Gastroesophageal sphincter (tissue), 4 donors: ENCODE measurements around the gene TESK2. TPM values are rescaled to one million over a fixed set of nuclear protein-coding genes. Genes with fewer than 3 reads are reported as not detected.

Experiments used
- ATAC-seq: fragments of 150-250 bp; one replicate; pipeline ENCODE4 v1.9.1; 2016; ENCODE audit warnings: mild to moderate bottlenecking, moderate library complexity
- H3K27ac ChIP-seq, 4 donors: fragments of 200-600 bp; sonication (generic) in 3 of 4; 1 replicate in 3 of 4; 2 replicates in 1 of 4; pipeline ENCODE4 v1.5.1; 2016 to 2019
- H3K27me3 ChIP-seq: fragments of 200-600 bp; sonication (generic); one replicate; pipeline ENCODE4 v1.5.1; 2019
- H3K36me3 ChIP-seq, 2 donors: fragments of 200-600 bp; sonication (generic); one replicate each; pipeline ENCODE4 v1.5.1; 2019; ENCODE audit warnings: control low read depth in 1 of 2
- H3K4me1 ChIP-seq, 3 donors: fragments of 200-600 bp; sonication (generic); 1 replicate in 2 of 3; 2 replicates in 1 of 3; pipeline ENCODE4 v1.5.1; 2016 to 2019; ENCODE audit warnings: control low read depth in 2 of 3
- H3K4me3 ChIP-seq, 2 donors: fragments of 200-600 bp; sonication (generic); one replicate each; pipeline ENCODE4 v1.5.1; 2019; ENCODE audit warnings: mild to moderate bottlenecking in 1 of 2, moderate library complexity in 1 of 2
- H3K9me3 ChIP-seq, 3 donors: fragments of 200-600 bp; sonication (generic); one replicate each; pipeline ENCODE4 v1.5.1; 2017 to 2019; ENCODE audit warnings: control low read depth in 2 of 3
- EP300 ChIP-seq: sonication (generic); formaldehyde crosslinking; IDR thresholded peaks from one replicate; pipeline ENCODE4 v1.6.1; 2017; ENCODE audit warnings: antibody characterized with exemption, mild to moderate bottlenecking
- POLR2A ChIP-seq, 2 donors: fragments of 450-650 bp; IDR thresholded peaks; one replicate each; pipeline ENCODE4 v1.6.1; 2017; ENCODE audit warnings: antibody characterized with exemption in 2 of 2, mild to moderate bottlenecking in 2 of 2, moderate library complexity in 1 of 2
- POLR2AphosphoS5 ChIP-seq: sonication (generic); formaldehyde crosslinking; IDR thresholded peaks from one replicate; pipeline ENCODE4 v1.6.1; 2017; ENCODE audit warnings: antibody characterized with exemption
- WGBS, 2 donors: methylation state at CpG; one replicate each; pipeline ENCODE4 v1.1.5; 2018; ENCODE audit warnings: low coverage in 1 of 2; 5-methylcytosine and 5-hydroxymethylcytosine counted together
- total RNA-seq, 4 donors: library from RNA; depleted of rRNA; stranded (reverse); fragments of >200 nt; gene quantifications; one replicate each; pipeline ENCODE4 v1.1.0, GENCODE V29; 2016
- TF ChIP-seq, protein P1 (sequence below), 4 experiments: fragments of 200-600 bp in 2 of 4; fragments of 450-650 bp in 2 of 4; sonication (generic) in 1 of 4; IDR thresholded peaks; one replicate each; pipeline ENCODE4 v1.5.1; 2017 to 2019; ENCODE audit warnings: antibody characterized with exemption in 4 of 4, mild to moderate bottlenecking in 2 of 4, moderate library complexity in 2 of 4

TESK2 gene
- total RNA-seq, 4 donors from 2014 or later: 3.9 to 8.6 (median 4.8) TPM

DNA sequence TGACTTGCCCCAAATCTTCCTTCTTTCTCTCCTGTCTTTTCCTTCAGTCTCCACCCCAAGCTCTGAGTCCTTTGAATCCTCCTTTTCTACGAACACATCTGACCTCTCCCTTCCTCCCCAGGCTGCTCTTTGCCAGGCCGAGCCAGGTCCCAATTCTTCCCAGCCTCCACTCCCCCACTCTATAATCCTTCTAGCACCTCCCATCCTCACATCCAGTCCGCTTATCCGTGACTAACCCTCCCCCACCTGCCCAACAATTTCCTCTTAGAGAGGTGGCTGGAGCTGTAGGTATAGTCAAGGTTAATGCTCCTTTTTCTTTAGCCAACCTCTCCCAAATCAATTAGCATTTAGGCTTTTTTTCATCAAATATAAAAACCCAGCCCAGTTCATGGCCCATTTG, 173.8 kb downstream of the TESK2 start:
- no peaks in the 10 kb centered on the region for H3K4me1 ChIP-seq
- 35 to 53% methylated on average over 4 of the region's 4 CpGs for WGBS, 2 donors
- no peak for ATAC-seq

DNA sequence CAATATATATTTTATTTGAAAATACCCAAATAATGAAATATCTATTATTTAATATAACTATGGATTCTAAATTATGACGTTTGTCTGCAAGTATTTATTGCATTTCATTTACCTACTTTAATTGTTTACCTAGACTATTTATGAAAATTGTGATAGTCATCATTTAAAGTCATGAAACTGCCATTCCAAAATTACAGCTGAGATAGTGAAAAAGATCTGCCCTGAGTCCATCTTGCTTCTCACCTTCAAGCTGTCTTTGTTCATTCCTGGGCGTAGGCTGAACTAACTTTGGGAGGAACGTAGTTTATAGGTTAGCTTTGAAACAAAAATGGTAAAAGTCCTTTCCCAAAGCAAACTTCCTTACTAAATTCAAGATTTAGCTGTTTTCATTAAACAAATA, 176.7 kb downstream of the TESK2 start:
- no peak for TF ChIP-seq POLR2A (IDR thresholded peaks at IDR 0.05)
- no peak for TF ChIP-seq EP300
- TF ChIP-seq, protein P1, sequence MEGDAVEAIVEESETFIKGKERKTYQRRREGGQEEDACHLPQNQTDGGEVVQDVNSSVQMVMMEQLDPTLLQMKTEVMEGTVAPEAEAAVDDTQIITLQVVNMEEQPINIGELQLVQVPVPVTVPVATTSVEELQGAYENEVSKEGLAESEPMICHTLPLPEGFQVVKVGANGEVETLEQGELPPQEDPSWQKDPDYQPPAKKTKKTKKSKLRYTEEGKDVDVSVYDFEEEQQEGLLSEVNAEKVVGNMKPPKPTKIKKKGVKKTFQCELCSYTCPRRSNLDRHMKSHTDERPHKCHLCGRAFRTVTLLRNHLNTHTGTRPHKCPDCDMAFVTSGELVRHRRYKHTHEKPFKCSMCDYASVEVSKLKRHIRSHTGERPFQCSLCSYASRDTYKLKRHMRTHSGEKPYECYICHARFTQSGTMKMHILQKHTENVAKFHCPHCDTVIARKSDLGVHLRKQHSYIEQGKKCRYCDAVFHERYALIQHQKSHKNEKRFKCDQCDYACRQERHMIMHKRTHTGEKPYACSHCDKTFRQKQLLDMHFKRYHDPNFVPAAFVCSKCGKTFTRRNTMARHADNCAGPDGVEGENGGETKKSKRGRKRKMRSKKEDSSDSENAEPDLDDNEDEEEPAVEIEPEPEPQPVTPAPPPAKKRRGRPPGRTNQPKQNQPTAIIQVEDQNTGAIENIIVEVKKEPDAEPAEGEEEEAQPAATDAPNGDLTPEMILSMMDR (IDR thresholded peaks at IDR 0.05): no peak
- TF ChIP-seq POLR2AphosphoS5: no peak
- Histone ChIP-seq H3K27ac (no peak overlapping the region), H3K27me3 (no peaks in the 10 kb centered on the region), H3K4me3 (no peak overlapping the region), H3K4me1 (no peaks in the 10 kb centered on the region), H3K36me3 (no peaks in the 10 kb centered on the region), H3K9me3 (no peaks in the 10 kb centered on the region)
- 82 to 87% methylated on average over 3 of the region's 3 CpGs for WGBS, 2 donors
- ATAC-seq: no peak

More for the DNA sequence above, 173.8 kb downstream of the TESK2 start:
- Histone ChIP-seq H3K9me3 (no peaks in the 10 kb centered on the region), H3K27me3 (no peaks in the 10 kb centered on the region), H3K4me3 (no peak overlapping the region), H3K27ac (no peak overlapping the region), H3K36me3 (no peaks in the 10 kb centered on the region)
- TF ChIP-seq, protein P1 (IDR thresholded peaks at IDR 0.05): no peak
- TF ChIP-seq POLR2AphosphoS5 (no peak), POLR2A (IDR thresholded peaks at IDR 0.05) (no peak)

DNA sequence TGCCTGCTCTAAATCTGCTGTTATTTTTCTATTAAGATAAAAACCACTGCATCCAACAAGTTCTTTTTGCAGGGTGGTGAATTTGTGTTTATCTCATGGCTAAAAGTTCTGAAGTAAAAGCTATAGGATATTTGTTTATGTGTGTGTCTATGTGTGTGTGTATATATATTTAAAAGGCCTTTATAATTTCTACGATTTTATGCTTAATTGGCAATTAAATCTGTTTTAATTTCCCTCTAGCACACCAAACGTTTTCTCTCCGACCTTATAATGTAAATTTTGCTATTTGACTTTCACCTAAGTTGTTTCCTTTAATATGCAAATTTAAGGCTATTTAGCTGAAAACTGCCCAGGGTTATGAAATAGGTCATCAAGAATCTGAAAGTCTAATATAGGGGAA, 184.1 kb downstream of the TESK2 start:
- Histone ChIP-seq H3K9me3 (no peaks in the 10 kb centered on the region), H3K27me3 (no peaks in the 10 kb centered on the region), H3K27ac (no peak overlapping the region), H3K36me3 (no peaks in the 10 kb centered on the region), H3K4me1 (peaks cover 0 to 19% (median 6%) of the 10 kb centered on the region in 3 donors), H3K4me3 (no peak overlapping the region)
- TF ChIP-seq POLR2A (IDR thresholded peaks at IDR 0.05) (no peak), EP300 (no peak), POLR2AphosphoS5 (no peak)
- TF ChIP-seq, protein P1 (IDR thresholded peaks at IDR 0.05): no peak
- 73 to 76% methylated on average over 3 of the region's 3 CpGs for WGBS, 2 donors
- no peak for ATAC-seq

DNA sequence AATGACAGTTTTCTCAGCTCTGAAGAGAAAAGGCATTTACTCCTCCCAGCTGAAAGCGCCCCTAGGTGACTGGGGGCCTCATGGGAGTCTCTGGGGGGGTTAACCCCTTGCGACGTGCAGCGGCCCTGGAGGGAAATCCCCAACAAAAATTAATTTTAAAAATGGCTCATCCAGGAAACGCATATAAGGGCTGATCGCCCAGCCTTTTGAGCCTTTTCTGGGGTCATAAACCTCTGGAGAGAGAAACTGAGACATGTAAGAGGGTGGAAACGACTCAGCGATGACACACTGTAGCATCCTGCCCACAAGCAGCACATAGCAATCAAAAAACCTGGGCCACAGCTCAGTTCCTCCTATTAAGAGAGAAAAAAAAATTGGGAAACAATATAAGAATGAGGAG, 184.6 kb downstream of the TESK2 start:
- H3K4me1 ChIP-seq: peaks cover 0 to 19% (median 6%) of the 10 kb centered on the region in 3 donors
- ATAC-seq: no peak
- no peaks in the 10 kb centered on the region for H3K27me3 ChIP-seq
- H3K9me3 ChIP-seq: no peaks in the 10 kb centered on the region
- no peak overlapping the region for H3K27ac ChIP-seq
- TF ChIP-seq POLR2A (IDR thresholded peaks at IDR 0.05) (no peak), POLR2AphosphoS5 (no peak), EP300 (no peak)
- TF ChIP-seq, protein P1 (IDR thresholded peaks at IDR 0.05): no peak
- 51 to 58% methylated on average over 3 to 6 of the region's 8 CpGs for WGBS, 2 donors
- no peak overlapping the region for H3K4me3 ChIP-seq
- no peaks in the 10 kb centered on the region for H3K36me3 ChIP-seq

DNA sequence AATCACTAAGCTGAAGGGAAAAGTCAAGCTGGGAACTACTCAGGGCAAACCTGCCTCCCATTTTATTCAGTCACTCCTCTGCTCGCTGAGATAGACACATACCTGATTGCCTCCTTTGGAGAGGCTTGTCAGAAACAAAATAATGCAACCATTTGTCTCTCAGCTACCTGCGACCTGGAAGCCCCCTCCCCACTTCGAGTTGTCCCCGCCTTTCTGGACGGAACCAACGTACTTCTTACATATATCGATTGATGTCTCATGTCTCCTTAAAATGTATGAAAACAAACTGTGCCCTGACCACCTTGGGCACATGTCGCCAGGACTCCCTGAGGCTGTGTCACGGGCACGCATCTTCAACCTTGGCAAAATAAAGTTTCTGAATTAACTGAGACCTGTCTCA, 185.7 kb downstream of the TESK2 start:
- Histone ChIP-seq H3K4me1 (peaks cover 0 to 22% (median 6%) of the 10 kb centered on the region in 3 donors), H3K36me3 (no peaks in the 10 kb centered on the region)
- TF ChIP-seq EP300 (no peak), POLR2AphosphoS5 (no peak), POLR2A (IDR thresholded peaks at IDR 0.05) (no peak)
- TF ChIP-seq, protein P1 (IDR thresholded peaks at IDR 0.05): no peak

More for the DNA sequence above, 185.7 kb downstream of the TESK2 start:
- ATAC-seq: no peak
- Histone ChIP-seq H3K27ac (no peak overlapping the region), H3K9me3 (no peaks in the 10 kb centered on the region), H3K27me3 (no peaks in the 10 kb centered on the region), H3K4me3 (no peak overlapping the region)
- WGBS, 2 donors: 77 to 88% methylated on average over 3 to 10 of the region's 10 CpGs
